ENCODE data around the gene ALDH2.

The ALDH2 gene

GRCh38 chr12:111764120-111764821, 2.5 kb upstream of the ALDH2 start:
- no peak for TF ChIP-seq CTCF (IDR thresholded peaks at IDR 0.05)

DNA sequence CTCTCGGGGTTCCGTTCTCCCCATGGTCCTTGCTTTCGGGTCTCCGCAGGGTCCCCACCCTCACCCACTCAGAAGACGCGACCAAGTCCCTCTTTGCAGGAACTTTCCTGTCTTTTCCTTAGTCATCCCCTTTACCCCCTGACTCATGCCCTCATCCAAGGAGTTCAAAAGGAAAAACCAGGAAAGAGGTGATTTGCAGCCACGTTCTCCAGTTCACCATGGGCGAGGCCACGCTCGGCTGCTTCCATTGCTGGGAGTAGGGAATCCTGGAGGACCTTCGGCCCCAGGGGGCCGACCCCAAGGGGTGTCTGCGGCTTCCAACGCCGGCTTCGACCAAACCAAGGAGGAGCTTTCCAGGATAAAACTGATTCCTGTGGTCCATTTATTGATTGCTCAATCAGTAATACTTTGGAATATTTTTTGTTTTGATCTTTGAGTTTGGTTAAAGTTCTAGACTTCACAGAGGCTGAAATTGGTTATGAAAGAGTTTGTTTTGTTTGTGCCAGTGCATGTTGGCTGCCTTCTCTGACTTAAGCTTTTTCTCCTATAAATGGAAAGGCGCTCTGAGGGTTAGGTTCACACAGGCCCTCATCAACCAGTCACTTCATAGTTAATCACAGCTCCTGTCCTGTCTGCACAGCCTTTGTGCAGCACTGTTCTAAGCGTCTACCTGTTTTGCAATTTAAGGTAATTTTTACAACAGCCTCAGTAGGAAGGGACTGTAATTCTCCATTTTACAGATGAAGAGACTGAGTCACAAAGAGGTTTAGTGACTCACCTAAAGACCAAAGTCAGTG, 827 bp downstream of the ALDH2 start:
- TF ChIP-seq CTCF (IDR thresholded peaks at IDR 0.05): no peak

GRCh38 chr12:111768159-111768895, 1.6 kb downstream of the ALDH2 start:
- no peak for TF ChIP-seq CTCF (IDR thresholded peaks at IDR 0.05)

DNA sequence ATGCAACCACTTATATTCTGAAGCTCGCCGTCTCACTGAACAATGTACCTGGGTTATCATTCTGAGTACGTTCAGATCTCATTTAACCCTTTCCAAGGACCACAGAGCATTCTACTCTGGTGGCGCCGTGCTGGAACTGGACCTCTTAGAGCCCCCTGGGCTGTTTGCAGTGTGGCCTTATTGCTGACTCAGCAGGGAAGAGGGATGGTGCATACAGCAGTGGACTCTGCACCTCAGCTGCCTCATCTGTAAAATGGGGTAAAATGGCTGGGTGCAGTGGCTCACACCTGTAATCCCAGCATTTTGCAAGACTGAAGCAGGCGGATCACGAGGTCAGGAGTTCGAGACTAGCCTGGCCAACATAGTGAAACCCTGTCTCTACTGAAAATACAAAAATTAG, 2.9 kb downstream of the ALDH2 start:
- TF ChIP-seq CTCF (IDR thresholded peaks at IDR 0.05): no peak

DNA sequence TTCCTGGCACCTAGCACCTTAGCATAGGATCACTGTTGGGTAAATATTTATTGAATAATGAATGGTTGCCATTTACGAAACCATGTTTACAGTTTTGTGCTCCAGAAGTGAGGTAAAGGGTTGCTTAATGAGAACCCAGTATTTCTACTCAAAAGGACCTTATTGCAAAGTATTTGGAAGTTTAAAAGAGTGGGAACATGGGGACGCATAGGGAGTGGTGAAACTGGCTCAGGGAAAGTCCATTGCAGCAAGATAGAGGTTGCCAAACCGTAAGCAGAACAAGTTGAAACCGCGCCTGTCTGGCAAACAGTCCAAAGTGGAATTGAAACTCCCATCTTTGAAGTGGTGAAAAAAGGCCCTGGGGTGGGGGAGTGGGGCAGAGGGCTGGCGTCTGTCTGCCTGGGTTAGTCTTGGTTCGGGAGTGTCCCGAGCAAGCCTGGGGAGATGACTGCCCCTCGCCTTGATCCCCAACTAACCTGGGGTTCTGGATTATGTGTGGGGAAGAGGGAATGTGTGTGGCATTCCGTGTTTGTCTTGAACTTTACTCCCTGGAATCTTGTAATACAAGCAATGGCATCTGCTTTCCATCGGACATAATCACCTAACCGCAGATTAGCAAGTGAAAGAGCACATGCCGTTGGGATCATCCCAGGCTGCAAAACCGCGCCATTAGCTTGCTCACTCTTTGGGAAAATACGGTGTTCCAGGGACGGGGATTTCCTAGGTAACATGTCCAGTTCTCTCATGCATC, 7.2 kb downstream of the ALDH2 start:
- TF ChIP-seq CTCF (IDR thresholded peaks at IDR 0.05): no peak

- TF ChIP-seq CTCF (IDR thresholded peaks at IDR 0.05): no peak
Observed at GRCh38 chr12:111775205-111776193, 8.8 kb downstream of the ALDH2 start.
